ENCODE data around the gene EXO1.
"Not testable (repeated sequence)": the region's sequence is repeated elsewhere in the genome, so short reads cannot be mapped to it uniquely, and the experiment has no call there.

Gene EXO1

DNA sequence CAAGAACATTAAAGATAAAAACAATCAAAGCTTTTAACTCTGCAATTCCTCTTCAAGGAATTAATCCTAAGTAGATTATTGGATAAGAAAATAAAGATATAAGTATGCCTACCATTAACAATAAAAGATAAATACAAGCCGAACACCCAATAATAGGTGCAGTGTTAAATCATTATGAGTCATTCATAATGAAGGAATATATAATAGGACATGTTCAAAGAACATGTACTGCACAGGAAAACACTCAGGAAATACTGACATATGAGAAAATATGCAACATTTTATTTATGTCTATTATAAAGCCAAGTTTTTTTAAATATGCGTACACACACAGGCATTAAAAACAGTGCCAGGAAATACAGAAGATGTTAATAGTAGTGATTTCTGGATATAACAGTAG, 11.1 kb upstream of the EXO1 start:
- no peak for DNase-seq (ENCODE audit: low read depth in 2 of 2)

DNA sequence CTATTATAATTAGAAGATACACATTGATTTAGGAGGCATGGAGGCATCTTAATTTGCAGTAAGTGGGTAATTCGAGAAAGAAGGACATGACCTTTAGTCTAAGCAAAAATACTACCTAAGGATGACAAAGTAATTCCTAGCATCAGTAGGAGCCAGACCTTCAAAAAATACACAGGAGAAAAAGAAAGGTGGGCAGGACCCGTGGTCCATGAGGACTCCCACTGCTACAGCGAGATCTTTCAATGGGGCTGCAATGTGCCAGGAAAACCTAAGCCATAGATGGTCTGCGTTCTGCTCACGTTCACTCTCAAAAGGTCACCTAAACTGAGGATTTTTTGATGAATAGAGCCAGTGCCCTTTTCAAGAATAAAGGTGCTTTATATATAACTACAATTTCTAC, 10.6 kb upstream of the EXO1 start:
- DNase-seq (ENCODE audit: low read depth in 2 of 2) = no peak

GRCh38 chr1:241837901-241838300, 10.1 kb upstream of the EXO1 start:
- DNase-seq (ENCODE audit: low read depth in 2 of 2) = no peak

DNA sequence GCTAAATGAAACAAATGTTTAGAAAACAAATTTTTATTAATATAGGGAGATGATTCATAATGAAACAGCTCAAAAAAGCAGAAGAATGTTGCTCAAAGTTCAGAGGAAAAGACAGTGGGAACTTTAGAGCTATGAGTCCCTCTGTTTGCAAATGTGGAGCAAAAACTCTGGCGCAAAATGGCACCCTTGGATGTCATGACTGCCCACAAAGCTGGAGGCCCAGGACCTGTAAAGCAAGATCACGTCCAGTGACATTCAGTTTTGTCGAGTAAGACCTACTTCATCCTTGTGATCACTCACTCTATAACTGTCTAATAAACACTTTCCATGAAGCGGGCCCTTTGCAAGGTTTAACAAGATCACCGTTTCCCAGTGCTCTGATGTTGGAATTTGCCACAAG, 9.1 kb upstream of the EXO1 start:
- DNase-seq (ENCODE audit: low read depth in 2 of 2) = no peak

DNA sequence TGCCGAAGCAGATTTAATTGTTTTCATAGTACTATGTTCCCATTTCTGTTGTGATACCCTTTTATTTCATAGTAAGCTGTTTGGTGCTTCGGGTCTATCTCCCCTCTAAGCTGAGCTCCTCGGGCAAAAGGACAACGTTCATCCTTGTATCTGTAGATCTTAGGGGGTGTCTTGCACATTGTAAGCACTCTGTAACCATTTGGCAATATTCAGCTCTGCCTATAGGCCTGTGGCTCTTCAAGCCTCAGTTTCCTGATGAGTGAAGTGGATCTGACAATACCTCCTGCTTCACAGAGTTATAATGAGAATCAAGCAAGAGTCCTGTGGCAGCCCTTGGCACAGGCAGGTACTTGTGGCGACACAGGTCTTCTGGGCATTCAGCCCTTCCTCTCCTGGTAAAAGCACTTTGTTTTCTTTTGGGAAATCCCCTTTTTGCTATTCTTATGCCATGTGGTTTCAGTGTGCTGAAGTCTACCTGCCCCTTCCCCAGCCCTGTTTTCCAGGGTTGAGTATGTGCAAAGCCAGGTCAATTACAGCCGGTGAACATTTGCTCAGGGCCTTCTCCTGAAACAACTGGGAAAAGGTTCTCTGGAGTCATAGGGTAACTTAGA, 8.5 kb upstream of the EXO1 start:
- no peak for DNase-seq (ENCODE audit: low read depth in 2 of 2)

GRCh38 chr1:241840164-241840563, 7.8 kb upstream of the EXO1 start:
- DNase-seq (ENCODE audit: low read depth in 2 of 2) = no peak

DNA sequence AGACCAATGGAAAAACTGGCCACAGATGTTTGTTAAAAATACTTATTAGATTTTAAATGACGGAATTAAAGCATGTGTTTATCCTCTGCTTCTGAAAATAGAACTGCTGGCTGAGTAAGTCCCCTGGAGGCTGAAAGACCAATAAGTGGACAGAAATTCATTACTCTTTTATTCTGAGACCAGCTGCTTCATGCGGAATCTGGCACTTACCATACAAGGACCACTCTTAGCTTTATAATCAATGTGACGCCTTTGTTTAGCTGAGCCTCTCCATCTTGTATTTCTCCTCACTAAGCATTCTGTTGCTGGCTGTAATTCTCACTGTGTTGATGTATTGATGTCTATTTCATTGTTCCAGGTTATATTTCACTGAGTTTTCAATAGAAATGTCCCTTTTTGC, 6.3 kb upstream of the EXO1 start:
- no peak for DNase-seq (ENCODE audit: low read depth in 2 of 2)

DNA sequence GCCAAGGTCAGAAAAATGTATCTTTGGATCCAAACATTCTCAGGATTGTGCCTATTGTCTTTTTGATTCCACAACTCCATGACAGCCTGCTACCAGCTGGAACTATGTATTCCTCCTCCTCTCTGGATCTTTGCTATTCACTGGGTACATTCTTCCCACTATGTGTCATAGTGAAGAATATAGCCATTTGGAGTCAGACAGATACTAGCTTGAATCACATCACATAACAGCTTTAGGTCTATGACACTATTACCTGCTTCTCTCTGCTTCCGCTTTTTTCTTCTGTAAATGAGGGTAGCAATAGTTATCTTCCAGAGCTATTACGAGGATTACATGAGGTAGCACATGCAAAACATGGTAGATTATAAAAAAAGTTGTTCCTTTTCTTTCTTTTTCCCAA, 5.4 kb upstream of the EXO1 start:
- no peak for DNase-seq (ENCODE audit: low read depth in 2 of 2)

- no peak for DNase-seq (ENCODE audit: low read depth in 2 of 2)
These were observed 3.4 kb upstream of the EXO1 start for GRCh38 chr1:241844593-241844992.

- no peak for DNase-seq (ENCODE audit: low read depth in 2 of 2)
These were observed 1.6 kb upstream of the EXO1 start for GRCh38 chr1:241846375-241846774.

DNA sequence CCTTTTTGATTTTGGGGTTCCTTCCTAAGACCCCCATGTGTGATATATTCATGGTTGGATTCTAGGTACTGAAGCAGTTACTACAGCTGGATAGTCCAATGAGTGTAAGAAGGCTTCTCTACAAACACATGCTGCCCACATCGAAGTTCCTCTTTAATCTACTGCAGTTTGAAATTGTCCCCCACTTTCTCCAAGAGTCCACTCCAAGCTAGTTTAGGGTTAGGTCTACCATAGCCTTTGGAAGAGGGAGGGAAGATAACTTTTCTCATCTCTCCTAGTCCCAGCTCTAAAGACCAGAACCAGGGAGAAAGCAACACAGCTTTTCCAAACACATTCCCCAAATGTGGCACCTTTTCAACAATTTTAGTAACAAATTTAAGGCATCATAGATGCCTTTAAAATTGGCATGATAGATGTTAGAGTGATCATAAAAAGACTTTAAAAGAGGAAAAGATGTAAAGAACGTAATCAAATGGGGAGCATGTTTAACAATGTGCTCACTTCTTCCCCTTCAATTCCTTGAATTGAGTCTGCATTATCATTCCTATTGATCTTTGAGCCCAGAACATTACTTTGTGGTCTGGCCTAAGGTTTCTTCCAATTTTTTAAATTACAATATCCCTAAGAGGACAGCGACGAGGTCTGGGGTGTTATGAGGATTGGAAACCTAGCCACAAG, 1.0 kb upstream of the EXO1 start:
- no peak for DNase-seq (ENCODE audit: low read depth in 2 of 2)

- no peak for DNase-seq (ENCODE audit: low read depth in 2 of 2)
These were observed 536 bp upstream of the EXO1 start for GRCh38 chr1:241847540-241847795.

DNA sequence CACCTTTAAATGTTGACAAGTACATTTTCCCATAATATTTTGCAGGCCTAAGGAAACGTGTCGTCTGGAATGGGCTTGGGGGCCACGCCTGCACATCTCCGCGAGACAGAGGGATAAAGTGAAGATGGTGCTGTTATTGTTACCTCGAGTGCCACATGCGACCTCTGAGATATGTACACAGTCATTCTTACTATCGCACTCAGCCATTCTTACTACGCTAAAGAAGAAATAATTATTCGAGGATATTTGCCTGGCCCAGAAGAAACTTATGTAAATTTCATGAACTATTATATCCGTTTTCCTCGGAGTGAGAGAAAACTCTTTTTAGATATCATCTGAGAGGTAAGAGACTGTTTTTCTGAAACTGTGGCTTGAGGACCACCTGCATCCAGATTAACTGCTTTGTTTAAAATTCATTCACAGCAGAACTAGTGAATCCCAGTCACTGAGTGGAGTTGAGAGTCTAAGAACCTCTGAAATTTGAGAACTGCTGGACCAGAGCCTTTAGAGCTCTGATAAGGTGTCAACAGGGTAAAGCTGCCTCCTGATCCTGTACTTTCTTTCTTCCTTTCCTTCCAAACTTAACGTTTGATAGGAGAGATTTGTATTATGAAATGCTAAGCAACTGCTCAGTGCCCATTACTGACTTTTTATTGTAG, 811 bp downstream of the EXO1 start:
- no peak for DNase-seq (ENCODE audit: low read depth in 2 of 2)

GRCh38 chr1:241849345-241849695, 1.3 kb downstream of the EXO1 start:
- no peak for DNase-seq (ENCODE audit: low read depth in 2 of 2)

DNA sequence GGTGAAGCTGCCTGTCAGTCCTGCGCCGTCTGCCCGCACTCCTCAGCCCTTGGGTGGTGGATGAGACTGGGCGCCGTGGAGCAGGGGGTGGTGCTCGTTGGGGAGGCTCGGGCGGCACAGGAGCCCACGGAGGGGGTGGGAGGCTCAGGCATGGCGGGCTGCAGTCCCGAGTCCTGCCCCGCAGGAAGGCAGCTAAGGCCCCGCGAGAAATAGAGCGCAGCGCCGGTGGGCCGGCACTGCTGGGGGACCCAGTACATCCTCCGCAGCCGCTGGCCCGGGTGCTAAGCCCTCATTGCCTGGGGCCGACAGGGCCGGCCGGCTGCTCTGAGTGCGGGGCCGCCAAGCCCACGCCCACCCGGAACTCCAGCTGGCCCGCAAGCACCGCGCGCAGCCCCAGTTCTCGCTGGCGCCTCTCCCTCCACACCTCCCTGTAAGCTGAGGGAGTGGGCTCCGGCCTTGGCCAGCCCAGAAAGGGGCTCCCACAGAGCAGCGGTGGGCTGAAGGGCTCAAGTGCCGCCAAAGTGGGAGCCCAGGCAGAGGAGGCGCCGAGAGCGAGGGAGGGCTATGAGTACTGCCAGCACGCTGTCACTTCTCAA, 7.6 kb downstream of the EXO1 start:
- not testable (repeated sequence) for DNase-seq (ENCODE audit: low read depth in 2 of 2)

DNA sequence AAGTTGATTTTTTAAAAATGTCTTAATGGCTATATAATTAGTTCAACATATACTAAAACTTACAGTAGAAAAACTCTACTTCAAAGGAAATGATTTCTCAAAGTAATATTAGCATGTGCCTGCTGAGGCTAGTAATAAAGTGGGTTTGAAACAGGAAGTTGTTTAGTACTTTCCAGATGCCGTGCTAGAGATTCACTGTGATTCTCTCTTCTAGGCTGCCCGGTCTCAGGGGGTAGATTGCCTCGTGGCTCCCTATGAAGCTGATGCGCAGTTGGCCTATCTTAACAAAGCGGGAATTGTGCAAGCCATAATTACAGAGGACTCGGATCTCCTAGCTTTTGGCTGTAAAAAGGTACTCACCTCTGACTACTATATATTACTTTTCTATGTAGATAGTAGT, 9.1 kb downstream of the EXO1 start:
- no peak for DNase-seq (ENCODE audit: low read depth in 2 of 2)

GRCh38 chr1:241860922-241861321, 12.9 kb downstream of the EXO1 start:
- DNase-seq (ENCODE audit: low read depth in 2 of 2) = no peak

GRCh38 chr1:241869022-241869421, 21.0 kb downstream of the EXO1 start:
- DNase-seq (ENCODE audit: low read depth in 2 of 2) = no peak

- no peak for DNase-seq (ENCODE audit: low read depth in 2 of 2)
These were observed 22.3 kb downstream of the EXO1 start for GRCh38 chr1:241870336-241870735.

- DNase-seq (ENCODE audit: low read depth in 2 of 2) = no peak
These were observed 22.9 kb downstream of the EXO1 start for GRCh38 chr1:241870746-241871430.

DNA sequence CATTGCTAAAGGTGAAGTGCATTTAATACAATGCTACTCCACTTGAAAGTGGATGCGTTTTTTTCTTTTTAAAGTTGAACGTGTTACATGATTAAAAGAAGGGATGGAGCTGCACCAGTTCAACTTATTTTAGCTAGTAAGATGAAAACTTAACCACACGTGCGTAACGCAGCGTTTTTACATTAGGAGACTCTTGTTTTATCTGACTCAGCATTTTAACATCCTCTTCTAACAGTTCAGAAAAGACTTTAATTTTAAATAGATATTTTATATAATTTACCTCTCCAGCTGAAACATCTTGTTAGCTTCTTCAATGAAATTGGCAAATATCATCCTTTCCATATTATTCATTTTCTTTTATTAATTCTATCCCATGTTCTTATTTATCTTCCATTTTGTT, 33.4 kb downstream of the EXO1 start:
- DNase-seq (ENCODE audit: low read depth in 2 of 2) = no peak

DNA sequence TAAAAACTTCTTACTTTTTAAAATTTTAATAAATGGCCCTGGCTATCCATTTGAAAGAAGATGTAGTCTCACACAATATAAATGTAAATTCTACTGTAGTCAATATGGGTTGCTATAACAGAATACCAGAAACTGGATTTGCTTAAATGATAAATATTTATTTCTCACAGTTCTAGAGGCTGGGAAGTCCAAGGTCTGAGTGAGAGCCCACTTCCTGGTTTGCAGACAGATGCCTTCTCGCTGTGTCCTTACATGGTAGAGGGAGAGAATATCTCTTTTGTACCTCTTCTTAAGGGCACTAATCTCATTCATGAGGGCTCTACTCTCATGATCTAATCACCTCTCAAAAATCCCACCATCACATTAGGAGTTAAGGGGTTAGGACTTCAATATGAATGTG, 35.2 kb downstream of the EXO1 start:
- no peak for DNase-seq (ENCODE audit: low read depth in 2 of 2)

GRCh38 chr1:241888232-241888631, 40.2 kb downstream of the EXO1 start:
- peak in 1 of 2 donors; percentile 2 for DNase-seq (ENCODE audit: low read depth in 2 of 2)

Measured in stimulated activated CD4-positive, alpha-beta T cell treated with anti-CD3 and anti-CD28 coated beads, Interleukin-15, amount 100 ng/mL, for 48 hours (primary cell).